AG09319 (cell line): Measurements from ENCODE around the gene WNT2.

Experiments used
- DNase-seq: peaks from one replicate; pipeline ENCODE4 v3.0.0-alpha.2; 2010; ENCODE audit warnings: low read depth; ENCODE audit errors: extremely low read depth
- TF ChIP-seq, protein P1 (sequence below): IDR thresholded peaks from 2 replicates; pipeline ENCODE4 v1.5.1; 2011; ENCODE audit warnings: low read depth, mild to moderate bottlenecking, inconsistent platforms, low read length, moderate library complexity

Gene WNT2

GRCh38 chr7:117269417-117269816 is 53.4 kb downstream of the WNT2 start:
- TF ChIP-seq, protein P1, sequence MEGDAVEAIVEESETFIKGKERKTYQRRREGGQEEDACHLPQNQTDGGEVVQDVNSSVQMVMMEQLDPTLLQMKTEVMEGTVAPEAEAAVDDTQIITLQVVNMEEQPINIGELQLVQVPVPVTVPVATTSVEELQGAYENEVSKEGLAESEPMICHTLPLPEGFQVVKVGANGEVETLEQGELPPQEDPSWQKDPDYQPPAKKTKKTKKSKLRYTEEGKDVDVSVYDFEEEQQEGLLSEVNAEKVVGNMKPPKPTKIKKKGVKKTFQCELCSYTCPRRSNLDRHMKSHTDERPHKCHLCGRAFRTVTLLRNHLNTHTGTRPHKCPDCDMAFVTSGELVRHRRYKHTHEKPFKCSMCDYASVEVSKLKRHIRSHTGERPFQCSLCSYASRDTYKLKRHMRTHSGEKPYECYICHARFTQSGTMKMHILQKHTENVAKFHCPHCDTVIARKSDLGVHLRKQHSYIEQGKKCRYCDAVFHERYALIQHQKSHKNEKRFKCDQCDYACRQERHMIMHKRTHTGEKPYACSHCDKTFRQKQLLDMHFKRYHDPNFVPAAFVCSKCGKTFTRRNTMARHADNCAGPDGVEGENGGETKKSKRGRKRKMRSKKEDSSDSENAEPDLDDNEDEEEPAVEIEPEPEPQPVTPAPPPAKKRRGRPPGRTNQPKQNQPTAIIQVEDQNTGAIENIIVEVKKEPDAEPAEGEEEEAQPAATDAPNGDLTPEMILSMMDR: no peak

DNA sequence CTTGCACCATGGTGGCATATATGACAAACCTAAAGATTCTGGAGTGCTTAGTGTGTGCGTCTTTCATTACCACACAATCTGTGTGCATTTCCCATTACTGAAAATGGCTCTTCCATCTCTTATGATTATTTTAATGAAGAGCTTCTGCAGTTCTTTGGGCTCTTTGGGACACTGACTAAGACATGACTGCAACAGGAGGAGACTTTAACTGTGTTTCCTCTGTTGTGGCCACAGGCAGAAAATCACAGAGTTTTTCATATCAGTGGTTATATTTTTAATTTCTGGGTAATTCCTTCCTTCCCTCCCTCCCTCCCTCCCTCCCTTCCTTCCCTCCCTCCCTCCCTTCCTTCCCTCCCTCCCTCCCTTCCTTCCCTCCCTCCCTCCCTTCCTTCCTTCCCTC is 58.1 kb downstream of the WNT2 start:
- DNase-seq: no peak
- TF ChIP-seq, protein P1: no peak

More at GRCh38 chr7:117269417-117269816, 53.4 kb downstream of the WNT2 start:
- peak; percentile 62 for DNase-seq

DNA sequence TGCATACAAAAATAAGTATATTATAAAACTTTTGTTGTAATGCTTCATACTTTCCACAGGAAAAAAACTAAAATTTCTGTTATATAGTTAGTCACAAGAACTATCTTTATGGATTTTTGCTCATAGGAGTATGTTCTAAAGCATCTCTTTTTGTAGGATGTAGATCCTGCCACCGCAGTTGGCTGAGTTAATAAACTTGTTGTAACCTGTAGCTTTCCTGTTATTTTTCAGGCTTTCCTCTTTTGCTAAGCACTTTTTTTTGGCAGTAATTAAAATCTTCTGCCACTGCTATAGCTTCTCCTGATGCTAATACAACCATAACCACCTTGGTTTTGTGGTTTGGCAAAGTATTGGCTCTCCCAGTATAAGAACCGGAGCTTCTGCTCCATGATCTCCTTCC is 60.3 kb downstream of the WNT2 start:
- DNase-seq: no peak
- TF ChIP-seq, protein P1: no peak

DNA sequence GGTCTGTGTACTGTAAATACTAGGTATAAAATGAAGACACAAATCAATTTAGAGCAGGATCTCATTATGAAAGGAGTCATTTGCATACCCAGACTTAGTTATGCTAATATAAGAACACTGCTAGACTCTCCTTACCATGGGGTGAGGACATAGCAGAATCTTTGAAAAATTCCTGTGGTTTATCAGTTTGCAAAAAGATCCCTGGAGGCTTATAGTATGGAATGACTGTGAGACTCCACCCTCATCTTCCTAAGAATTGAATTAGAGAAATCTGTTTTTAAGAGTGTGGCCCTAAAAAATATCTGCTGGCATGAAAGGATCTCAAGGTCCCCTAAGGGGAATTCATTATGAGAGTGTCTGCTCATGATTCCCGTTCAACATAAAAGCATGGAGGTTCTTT is 63.2 kb downstream of the WNT2 start:
- no peak for DNase-seq
- TF ChIP-seq, protein P1: no peak

- no peak for DNase-seq
- TF ChIP-seq, protein P1: no peak
Observed at GRCh38 chr7:117251687-117252086, 71.2 kb downstream of the WNT2 start.

DNA sequence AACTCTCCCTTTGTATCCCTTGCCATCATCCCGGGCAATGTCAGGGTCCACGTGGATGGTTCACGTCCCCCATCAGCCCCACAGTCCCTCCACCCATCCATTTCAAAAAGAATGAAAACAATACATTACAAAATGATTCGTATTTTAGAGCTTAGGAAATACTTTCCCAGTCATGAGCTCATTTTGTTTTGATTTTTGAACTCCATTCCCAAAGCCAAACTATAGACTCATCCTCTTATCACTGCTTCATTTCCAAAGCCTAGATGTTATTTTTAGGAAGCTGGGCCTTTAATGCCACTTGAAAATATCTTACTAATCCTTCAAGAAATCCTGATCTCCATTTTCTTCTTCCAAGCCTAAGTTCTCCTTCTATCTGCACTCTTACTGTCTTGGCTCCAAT is 72.1 kb downstream of the WNT2 start:
- DNase-seq: no peak
- TF ChIP-seq, protein P1: no peak

GRCh38 chr7:117250245-117250644 is 72.6 kb downstream of the WNT2 start:
- no peak for DNase-seq
- TF ChIP-seq, protein P1: no peak
